HG03196 (cell line): ENCODE results near the gene CDKN2B.
A peak's percentile ranks its signal among the peaks of the same experiment; 100 is the strongest.
"Not testable (repeated sequence)": the region's sequence is repeated elsewhere in the genome, so short reads cannot be mapped to it uniquely, and the experiment has no call there.

ENCODE experiments used
- ATAC-seq: cut with Tn5 transposase; IDR thresholded peaks from one replicate; pipeline ENCODE4 v1.9.1; 2021; ENCODE audit not compliant: unreplicated experiment

CDKN2B gene, protein sequence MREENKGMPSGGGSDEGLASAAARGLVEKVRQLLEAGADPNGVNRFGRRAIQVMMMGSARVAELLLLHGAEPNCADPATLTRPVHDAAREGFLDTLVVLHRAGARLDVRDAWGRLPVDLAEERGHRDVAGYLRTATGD

DNA sequence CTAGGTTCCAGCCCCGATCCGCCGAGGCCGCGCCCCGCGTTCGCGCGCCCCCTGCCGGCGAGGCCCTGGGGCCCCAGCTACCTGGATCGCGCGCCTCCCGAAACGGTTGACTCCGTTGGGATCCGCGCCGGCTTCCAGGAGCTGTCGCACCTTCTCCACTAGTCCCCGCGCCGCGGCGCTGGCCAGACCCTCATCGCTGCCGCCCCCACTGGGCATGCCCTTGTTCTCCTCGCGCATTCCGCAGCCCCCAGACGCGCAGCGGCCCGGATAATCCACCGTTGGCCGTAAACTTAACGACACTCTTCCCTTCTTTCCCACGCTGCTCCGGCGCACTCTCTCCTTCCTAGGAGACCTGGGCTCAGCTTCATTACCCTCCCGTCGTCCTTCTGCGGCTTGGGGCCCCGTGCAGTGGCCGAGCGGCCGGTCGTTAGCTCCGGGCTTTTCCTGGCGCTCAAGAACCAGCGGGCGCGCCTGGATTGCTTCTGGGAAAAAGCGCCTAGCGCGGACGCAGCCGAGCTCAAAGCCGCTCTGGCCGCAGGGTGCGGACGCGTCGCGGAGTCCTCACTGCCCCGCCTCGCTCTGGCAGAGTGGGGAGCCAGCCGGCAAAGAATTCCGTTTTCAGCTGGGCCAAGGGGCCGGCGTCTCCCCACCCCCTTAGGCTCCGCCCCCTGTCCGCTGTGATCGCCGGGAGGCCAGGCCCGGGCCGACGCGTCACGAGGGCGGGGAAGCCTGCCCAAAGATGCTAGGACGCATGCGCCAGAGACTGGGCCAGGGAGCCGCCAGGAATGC lies at the start of gene CDKN2B:
TSS of gene CDKN2B (minus strand) at position 589 of the 789 bp plus-strand sequence. CDS start at position 237, 352 bp downstream.
- peak; percentile 96 for ATAC-seq

DNA sequence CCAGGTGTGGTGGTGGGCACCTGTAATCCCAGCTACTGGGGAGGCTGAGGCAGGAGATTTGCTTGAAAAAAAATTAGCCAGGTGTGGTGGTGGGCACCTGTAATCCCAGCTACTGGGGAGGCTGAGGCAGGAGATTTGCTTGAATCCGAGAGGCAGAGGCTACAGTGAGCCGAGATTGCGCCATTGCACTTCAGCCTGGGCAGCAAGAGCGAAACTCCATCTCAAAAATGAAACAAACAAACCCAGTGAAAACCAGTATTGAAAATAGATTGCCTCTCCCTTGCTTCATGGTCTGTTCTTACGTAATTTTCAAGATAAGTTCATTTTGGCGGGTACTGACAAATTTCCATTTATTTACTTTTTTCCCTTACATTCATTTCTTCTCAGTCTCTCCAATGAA lies 48.9 kb upstream of the CDKN2B start:
- ATAC-seq: not testable (repeated sequence)

DNA sequence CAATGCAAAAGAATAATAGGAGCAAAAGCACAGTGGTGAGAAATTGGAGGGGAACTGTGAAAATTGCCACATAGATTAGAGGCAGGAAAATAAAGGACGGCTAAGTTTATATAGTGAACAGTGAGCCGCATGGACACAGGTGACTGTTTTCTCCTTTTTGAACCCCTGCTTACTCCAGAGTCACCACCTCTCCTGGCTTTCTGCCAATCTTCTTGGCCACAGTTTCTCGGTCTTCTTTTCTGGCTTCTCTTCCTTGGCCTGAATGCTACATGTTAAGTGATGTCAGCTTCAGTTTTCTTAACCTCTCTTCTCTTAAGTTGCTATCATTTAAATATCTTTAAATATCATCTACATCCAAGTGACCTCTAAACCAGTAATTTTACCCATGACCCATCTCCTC lies 47.3 kb upstream of the CDKN2B start:
- no peak for ATAC-seq

DNA sequence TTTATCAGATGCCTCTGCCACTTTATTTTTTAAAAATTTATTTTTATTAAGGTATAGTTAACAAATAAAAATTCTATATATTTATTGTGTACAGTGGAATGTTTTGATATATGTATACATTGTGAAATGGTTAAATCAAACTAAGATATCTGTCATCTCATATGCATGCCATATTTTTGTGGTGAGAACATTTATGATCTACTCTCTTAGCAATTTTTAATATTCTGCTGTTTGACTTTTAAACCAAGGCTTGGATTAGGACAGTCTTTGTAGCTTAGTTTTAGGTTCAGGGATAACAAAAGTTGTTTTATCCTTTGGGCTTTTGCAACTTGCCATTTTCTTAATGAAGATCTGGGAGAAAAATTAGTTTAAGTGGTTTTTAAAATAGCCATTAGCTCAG lies 46.0 kb upstream of the CDKN2B start:
- ATAC-seq: no peak

DNA sequence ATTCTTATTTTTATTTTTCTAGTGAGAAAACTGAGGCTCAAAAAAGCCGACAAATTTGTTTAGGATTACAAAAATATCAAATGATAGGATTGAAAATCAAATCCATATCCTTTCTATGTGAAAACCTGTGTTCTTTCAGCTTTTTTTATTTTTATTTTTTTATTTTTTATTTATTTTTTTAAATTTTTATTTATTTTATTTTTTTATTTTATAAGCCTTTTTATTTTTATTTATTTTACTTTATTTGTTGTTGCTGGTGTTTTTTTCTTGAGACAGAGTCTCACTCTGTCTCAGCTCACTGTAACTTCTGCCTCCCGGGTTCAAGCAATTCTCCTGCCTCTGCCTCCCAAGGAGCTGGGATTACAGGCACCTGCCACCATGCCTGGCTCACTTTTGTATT lies 45.4 kb upstream of the CDKN2B start:
- ATAC-seq: no peak

DNA sequence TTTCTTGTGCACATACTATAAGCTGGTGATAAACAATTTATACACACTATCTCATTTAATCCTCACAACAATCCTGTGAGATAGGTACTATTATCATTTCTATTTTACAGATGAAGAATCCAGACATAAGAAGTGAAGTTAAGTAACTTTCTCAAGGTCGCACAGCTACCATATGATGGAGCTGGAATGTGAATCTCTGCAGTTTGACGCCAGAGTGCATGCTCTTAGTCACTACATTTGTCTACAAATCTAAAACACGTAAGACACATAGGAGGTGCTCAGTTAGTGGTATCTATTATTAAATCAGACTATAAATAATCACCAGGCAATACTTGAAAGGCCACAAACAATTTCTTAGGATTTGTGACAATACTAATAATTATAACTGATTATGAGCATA lies 45.0 kb upstream of the CDKN2B start:
- no peak for ATAC-seq

DNA sequence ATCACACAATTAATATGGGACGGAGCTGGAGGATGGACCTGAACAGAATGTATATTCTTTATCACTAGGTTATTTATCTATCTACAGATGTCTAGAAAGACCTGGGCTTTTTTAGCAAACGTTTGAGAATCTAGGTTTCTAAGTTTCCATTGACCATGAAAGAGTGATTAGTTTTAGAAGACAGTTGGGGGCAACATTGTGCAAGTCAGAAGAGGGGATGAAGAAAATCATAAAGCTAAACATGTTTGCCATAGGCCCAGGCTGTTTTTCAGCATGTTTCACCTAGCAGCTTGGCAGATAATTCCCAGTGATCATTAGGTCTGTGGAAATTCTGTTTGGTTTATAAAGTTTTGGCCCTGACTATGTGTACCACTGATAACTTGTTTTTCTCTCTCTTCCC lies 44.1 kb upstream of the CDKN2B start:
- no peak for ATAC-seq

DNA sequence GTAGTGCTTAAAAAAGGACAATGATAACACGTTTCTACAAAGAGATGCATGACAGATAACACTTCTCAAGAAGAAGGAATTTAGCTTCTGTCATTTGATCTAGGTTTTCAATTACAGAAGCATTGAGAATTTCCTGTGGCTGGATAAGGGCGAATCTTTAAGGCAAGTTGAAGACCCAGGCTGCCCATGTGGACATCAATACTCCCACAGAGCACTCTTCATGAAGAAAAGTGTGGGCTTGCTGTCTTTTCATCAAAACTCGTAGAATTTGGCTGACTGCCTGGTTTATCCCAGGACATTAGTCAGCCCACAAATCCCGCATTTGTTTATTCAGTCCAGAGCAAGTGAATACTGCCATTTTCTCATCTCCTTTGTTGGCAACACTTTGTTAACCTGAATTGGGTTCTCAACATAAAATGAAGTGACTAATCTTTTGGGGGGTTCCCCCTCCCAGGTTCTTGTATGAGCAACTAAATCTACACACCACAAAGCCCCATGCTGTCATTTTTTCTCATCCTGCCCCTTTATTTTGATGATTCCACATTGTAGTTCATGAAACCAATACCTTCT lies 43.4 kb upstream of the CDKN2B start:
- ATAC-seq: no peak

DNA sequence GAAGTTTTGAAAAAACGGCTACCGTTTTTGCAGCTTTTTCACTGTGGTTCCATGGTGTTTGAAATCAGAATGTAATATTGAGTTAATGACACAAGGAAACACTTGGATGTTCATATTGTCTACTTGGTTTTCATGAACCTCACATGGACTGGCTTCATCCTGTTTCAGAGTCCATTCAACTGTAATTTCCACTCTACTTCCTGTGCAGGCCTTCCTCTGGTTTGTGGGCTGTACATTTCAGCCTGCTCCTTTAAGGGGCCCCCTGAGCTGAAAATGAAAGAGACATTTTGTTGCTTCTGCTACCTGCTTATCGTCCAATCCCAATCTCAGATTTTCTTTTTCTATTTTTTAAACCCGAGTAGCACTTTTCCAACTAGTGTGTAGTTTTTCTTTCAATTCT lies 41.8 kb upstream of the CDKN2B start:
- ATAC-seq: peak; percentile 75

DNA sequence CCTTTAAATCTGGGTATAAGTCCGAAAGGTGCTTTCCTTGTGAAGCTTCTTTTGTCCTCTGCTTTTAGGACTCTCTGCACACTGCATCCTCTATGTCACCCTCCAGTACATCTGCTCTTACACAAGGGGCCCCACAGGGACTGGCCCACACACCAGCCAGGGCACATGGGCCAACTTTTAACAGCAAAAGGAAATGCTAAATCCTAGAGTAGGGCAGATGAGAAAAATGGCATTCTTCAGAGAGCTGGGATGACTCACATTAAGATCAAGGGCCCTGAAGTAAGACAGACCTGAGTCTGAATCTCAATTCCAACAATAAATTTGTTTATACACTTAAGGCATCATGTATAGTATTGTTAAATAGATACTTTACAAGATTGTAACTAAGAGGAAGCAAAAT lies 40.3 kb upstream of the CDKN2B start:
- ATAC-seq: no peak

DNA sequence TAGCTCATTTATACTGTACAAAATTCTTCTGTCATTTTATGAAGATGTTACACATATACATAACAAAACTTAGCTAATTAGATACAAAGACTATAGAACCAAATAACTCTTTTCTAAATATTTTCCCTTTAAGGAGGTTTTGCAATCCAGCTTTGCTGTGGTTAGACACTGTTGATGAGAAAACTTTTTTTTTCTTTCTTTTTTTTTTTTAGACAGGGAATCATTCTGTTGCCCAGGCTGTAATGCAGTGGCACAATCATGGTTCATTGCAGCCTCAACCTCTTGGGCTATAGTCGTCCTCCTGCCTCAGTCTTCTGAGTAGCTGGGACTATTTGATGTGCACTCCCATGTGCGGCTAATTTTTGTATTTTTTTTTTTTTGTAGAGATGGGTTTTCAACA lies 38.5 kb upstream of the CDKN2B start:
- no peak for ATAC-seq

DNA sequence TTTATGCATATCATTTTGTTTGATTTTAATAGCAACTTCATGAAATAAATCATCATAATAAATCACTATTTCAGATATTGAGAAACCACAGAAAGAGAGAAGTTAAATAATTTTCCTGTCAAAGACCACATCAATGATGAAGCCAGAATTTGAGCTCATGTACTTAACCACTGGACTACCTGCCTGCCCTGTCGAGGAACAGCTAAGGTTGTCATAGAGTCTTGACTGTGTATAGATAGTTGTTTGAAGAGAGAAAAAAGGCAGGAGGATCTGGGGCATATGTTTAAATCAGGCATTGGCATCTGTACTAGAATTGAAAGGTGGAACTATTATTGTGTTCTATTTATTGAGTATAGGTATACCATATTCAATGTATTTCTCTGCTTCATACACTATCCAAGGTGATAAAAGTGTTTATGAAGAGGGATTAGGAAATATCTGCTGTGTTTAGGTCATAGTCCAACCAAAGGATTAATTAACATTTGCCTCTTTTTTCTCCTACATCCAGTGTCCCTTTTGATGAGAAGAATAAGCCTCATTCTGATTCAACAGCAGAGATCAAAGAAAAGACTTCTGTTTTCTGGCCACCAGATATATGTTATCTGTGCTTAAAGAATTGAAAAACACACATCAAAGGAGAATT lies 37.3 kb upstream of the CDKN2B start:
- ATAC-seq: no peak

DNA sequence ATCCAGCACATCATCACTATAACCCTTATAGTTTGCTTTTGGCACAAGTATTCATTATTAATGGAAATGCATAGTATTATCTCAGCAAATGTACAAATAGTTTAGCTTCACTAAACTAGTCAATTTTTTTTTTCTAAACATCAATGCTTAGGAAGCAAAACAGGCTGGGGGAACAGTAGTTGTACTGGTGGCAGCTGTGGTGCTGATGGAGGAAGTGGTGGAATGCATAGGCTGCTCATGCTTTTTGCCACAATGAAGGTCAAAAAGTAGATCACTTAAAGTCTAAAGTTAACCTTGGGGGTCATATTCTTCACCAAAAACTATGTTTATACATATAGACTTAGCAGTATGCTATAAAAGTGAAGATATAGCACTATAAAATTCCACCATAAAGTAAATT lies 36.3 kb upstream of the CDKN2B start:
- ATAC-seq: no peak

DNA sequence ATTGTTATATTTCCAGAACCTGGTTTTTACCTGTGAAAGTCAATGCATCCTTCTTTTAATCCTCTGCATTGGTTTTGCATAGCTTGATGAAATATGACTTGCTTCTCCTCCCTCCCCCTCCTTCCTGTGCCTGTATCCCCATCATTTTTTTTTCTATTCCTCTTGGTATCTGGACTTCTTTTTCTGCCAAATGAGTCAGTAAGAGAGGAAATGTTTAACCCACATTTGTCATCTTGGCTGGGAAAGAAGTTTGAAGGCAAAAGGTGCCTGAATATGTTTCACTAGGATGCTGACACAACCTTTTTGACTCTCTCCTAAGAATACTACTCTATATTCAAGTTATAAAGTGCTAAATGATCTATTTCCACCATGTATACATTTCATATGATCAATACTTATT lies 35.5 kb upstream of the CDKN2B start:
- no peak for ATAC-seq

DNA sequence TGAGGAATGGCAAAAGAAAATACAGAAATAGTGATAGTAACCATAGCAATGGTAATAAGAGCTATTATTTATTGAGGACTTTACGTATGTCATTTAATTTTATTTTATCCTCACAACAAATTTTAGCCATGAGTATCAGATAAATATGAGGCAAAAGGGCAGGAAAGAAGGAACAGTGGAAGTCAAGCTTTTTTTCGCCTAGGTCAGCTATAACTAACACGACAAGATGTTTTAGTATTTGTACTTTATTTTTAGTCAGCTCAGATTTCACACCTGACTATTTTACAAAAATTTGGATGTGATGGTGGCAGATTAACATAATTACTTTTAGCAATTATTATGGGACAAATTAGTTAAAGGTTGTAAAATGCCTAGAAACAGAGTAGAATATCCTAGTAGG lies 34.8 kb upstream of the CDKN2B start:
- ATAC-seq: no peak

DNA sequence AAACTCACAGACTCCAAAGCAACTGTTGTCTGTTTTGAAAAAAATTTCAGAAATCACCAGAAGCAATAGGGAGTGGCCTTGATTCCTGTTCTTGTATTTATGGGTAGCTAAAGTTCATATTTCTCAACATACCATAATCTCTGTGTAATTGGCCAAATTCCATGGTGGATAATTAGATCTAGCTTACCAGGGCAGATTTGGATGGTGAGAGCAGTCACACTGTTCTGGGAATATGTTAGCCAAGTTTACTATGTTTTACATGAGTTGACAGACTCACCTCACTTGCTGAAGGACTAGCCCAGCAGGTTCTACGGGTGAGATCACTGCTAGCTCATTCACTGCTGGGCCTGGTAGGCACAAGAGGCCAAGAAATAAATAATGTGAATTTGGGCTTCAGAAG lies 32.7 kb upstream of the CDKN2B start:
- ATAC-seq: no peak

DNA sequence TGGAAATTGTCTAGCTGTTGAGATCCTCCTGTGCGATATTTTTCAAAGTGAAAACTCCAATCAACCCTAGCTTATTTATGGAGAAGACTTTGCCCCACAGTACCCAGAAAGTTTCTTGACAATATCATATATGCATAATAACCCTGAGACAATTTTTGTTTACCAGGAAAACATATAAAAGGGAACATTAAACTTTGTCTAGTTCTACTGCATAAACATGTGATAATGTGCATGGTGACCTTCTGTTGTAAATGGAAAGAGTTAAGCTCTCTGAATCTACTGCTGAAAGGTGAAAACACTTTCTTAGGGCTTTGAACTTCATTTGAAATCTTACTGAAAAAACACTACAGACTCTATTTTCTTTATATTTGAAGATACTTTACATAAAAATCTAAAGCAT lies 32.2 kb upstream of the CDKN2B start:
- ATAC-seq: no peak

DNA sequence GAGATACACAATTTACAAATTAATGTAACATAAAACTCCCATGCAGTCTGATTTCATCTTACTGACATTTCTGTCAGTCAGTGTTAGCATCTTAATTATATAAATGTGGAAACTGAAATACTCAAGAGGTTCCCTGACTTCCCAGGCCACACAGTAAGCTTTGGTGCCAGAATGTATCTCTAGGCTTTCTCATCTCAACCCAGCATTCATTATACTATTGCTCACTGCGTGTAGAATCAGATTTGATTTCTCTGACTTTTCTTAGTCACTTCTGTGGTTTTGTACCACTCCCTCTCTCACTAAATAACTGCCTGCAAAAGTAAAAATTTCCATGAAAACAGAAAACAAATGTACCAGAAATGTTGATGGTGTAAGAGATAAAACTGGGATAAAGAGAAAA lies 31.7 kb upstream of the CDKN2B start:
- no peak for ATAC-seq

DNA sequence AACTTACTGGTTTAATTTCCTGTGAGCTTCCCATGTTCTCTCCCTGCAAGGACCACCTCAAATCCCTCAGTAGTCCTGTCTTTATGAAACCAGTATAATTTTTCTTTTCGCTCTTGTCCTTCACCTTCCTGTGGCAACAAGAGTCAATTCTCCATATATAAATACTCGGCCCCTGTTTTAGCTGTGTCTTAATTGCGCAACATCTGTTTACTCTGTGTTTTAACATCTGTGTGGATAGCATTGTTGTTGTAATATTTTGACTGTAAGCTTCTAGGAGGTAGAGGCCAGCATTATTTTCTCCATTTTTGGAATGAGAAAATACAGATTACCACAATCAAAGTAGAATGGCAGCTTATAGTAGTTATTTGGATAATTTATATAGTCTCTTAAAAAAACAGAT lies 30.2 kb upstream of the CDKN2B start:
- no peak for ATAC-seq

DNA sequence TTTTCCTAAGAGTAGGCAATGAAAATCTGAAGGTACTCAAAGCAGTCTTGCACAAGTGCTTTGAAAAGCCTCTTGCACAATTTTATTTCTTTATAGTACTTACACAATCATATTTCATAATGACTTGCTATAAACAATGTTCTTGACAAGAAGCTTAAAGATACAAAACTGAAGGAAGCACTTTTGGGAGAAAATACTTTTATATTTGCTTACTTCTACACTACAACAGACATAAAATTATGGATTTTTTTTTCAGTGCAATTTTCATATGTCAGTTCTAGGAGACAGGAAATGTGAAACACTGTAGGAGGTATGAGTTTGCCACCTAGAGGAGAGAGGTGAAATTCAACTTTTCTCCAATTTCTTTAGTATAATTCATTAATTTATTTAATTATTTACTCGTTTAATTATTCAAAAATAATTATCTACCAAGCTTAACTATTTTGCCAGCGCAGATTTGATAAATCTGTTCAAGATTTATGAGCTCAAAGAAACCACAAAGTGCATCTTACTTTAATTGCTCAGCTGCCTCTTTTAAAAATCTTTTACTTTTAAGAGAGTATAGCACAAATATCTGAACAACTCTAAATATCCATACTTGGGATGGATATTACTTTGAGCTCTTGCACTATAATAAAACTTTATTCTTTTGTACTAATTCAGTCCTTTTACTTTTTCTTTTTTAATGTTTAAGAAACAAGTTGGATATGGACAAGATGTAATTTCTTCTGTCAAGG lies 29.0 kb upstream of the CDKN2B start:
- no peak for ATAC-seq

DNA sequence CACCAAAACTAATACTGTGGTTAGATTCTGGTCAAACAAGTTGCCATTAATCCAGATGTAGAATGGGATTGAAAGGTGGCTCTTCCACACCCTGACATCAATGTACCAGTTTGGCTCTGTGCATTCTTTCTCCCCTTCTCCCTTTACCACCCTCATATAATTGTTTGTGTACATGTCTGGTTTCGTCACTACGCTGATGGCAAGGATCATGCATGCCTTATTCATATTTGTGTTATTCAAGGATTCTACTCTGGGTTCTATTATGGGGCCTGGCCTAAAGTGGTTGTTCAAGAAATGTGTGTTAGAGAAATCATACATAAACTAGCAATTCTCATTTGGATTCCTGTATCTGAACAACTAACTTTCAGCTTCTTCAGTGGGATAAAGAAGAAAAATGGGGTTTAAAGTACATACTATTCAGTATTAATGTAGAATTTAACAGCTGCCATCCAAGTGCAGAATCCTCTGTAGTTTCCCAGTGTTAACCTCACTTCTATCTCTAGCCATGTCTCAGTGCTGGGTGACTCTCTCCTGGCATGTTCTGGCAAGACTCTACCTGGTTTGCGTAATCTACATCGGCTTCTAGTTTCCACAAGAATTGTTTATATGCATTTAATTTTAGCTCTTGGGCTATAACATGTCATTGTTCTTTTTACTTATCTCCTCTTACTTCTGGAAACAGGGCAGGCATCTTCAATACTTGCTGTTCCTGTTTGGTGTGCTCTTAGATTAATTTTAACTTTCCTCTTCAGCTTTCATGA lies 27.9 kb upstream of the CDKN2B start:
- no peak for ATAC-seq
